CD4-positive, alpha-beta T cell (primary cell): ENCODE measurements around the gene ARMC9. TPM values are rescaled to one million over a fixed set of nuclear protein-coding genes. Genes with fewer than 3 reads are reported as not detected.

ENCODE experiments used
- ATAC-seq: fragments of 200-7000 bp; cut with Tn5 transposase; one replicate; pipeline ENCODE4 v1.10.0; 2022; ENCODE audit warnings: mild to moderate bottlenecking; ENCODE audit not compliant: poor library complexity
- CTCF ChIA-PET: fragments of 350-600 bp; sonication (Branson Sonifier 250); formaldehyde crosslinking; loops from one replicate; lab custom pipeline; 2021; ENCODE audit warnings: antibody characterized with exemption, inconsistent platforms; lab: Charles Lee
- POLR2A ChIA-PET: fragments of 350-600 bp; sonication (Branson Sonifier 250); formaldehyde crosslinking; loops from one replicate; lab custom pipeline; 2021; ENCODE audit warnings: antibody characterized with exemption, inconsistent platforms; lab: Charles Lee
- DNase-seq, 14 experiments: peaks; one replicate each; pipeline ENCODE4 v3.0.0-alpha.2; 2013 to 2020; ENCODE audit warnings: mixed read lengths in 2 of 14
- H3K27ac ChIP-seq, 2 donors: one replicate each; pipeline versions ENCODE4 v1.5.1 to v1.7.0; 2013; ENCODE audit warnings: low read length in 2 of 2, low read depth in 1 of 2, mild to moderate bottlenecking in 1 of 2
- H3K27me3 ChIP-seq, 2 experiments: 1 replicate in 1 of 2; 2 replicates in 1 of 2; pipeline versions ENCODE4 v1.6.1 to v1.7.0; 2013; ENCODE audit warnings: low read length in 2 of 2, control low read depth in 1 of 2, mild to moderate bottlenecking in 1 of 2, moderate library complexity in 1 of 2; ENCODE audit not compliant: insufficient read depth in 2 of 2, control insufficient read depth in 1 of 2
- H3K36me3 ChIP-seq: one replicate; pipeline ENCODE4 v1.6.1; 2013; ENCODE audit warnings: low read length, control low read depth; ENCODE audit not compliant: insufficient read depth
- H3K4me1 ChIP-seq: one replicate; pipeline ENCODE4 v1.6.1; 2013; ENCODE audit warnings: low read length, control low read depth; ENCODE audit not compliant: insufficient read depth
- H3K4me3 ChIP-seq: one replicate; pipeline ENCODE4 v1.5.1; 2013; ENCODE audit warnings: mild to moderate bottlenecking, low read length, moderate library complexity
- H3K9me3 ChIP-seq, 2 experiments: 1 replicate in 1 of 2; 2 replicates in 1 of 2; pipeline versions ENCODE4 v1.6.1 to v1.7.0; 2013; ENCODE audit warnings: low read length in 2 of 2, mild to moderate bottlenecking in 2 of 2, control low read depth in 1 of 2, moderate library complexity in 1 of 2; ENCODE audit not compliant: control insufficient read depth in 1 of 2, insufficient read depth in 1 of 2
- H3K27ac Mint-ChIP-seq: one replicate; pipeline ENCODE4 v1.8.0; 2020; ENCODE audit warnings: mixed read lengths
- H3K27me3 Mint-ChIP-seq: one replicate; pipeline ENCODE4 v1.8.0; 2021; ENCODE audit warnings: mixed read lengths
- H3K36me3 Mint-ChIP-seq: one replicate; pipeline ENCODE4 v1.8.0; 2021; ENCODE audit warnings: low read depth, mixed read lengths
- H3K4me1 Mint-ChIP-seq: one replicate; pipeline ENCODE4 v1.8.0; 2021; ENCODE audit warnings: low read depth, mixed read lengths
- H3K4me3 Mint-ChIP-seq: one replicate; pipeline ENCODE4 v1.8.0; 2020; ENCODE audit warnings: mild to moderate bottlenecking, mixed read lengths
- H3K9me3 Mint-ChIP-seq: one replicate; pipeline ENCODE4 v1.8.0; 2020; ENCODE audit warnings: mixed read lengths
- intact Hi-C, 2 experiments: fragments of 100-400 bp; cut with DNase I in 1 of 2; cut with micrococcal nuclease in 1 of 2; formaldehyde crosslinking; loops; one replicate each; pipeline versions ENCODE4 v1.15.1 to v1.9.0; 2023 to 2025; cut with DNase I, micrococcal nuclease
- total RNA-seq, 174 experiments: library from RNA in 2 of 174; stranded (reverse) in 2 of 174; gene quantifications; one replicate each; pipeline ENCODE4 v1.2.3 and lab custom pipeline; 2021 to 2026
- TF ChIP-seq, protein P1 (sequence below): fragments of 200-600 bp; IDR thresholded peaks from one replicate; pipeline ENCODE4 v1.8.0; 2022; ENCODE audit warnings: antibody characterized with exemption, mild to moderate bottlenecking

ARMC9 gene
- total RNA-seq, 2 experiments from 2014 or later, result 0.16 to 0.42 TPM

- Mint-ChIP-seq H3K36me3 (no peaks in the 10 kb centered on the region), H3K4me1 (no peaks in the 10 kb centered on the region), H3K27ac (no peak overlapping the region), H3K9me3 (no peaks in the 10 kb centered on the region), H3K4me3 (no peak overlapping the region), H3K27me3 (no peaks in the 10 kb centered on the region)
- Histone ChIP-seq H3K4me3 (no peak overlapping the region), H3K4me1 (no peaks in the 10 kb centered on the region), H3K27me3 (no peaks in the 10 kb centered on the region), H3K36me3 (no peaks in the 10 kb centered on the region), H3K9me3 (no peaks in the 10 kb centered on the region), H3K27ac (no peak overlapping the region)
- intact Hi-C loops, result no loop called here
- CTCF ChIA-PET, result no interaction called here
- DNase-seq (no peak), ATAC-seq (no peak)
- POLR2A ChIA-PET, result no interaction called here
- TF ChIP-seq, protein P1, sequence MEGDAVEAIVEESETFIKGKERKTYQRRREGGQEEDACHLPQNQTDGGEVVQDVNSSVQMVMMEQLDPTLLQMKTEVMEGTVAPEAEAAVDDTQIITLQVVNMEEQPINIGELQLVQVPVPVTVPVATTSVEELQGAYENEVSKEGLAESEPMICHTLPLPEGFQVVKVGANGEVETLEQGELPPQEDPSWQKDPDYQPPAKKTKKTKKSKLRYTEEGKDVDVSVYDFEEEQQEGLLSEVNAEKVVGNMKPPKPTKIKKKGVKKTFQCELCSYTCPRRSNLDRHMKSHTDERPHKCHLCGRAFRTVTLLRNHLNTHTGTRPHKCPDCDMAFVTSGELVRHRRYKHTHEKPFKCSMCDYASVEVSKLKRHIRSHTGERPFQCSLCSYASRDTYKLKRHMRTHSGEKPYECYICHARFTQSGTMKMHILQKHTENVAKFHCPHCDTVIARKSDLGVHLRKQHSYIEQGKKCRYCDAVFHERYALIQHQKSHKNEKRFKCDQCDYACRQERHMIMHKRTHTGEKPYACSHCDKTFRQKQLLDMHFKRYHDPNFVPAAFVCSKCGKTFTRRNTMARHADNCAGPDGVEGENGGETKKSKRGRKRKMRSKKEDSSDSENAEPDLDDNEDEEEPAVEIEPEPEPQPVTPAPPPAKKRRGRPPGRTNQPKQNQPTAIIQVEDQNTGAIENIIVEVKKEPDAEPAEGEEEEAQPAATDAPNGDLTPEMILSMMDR, result no peak
Measured at GRCh38 chr2:231238689-231239088, 40.3 kb downstream of the ARMC9 start.

- Histone ChIP-seq H3K9me3 (no peaks in the 10 kb centered on the region), H3K27me3 (no peaks in the 10 kb centered on the region), H3K4me1 (no peaks in the 10 kb centered on the region), H3K27ac (no peak overlapping the region), H3K4me3 (no peak overlapping the region), H3K36me3 (no peaks in the 10 kb centered on the region)
- intact Hi-C loops, result no loop called here
- Mint-ChIP-seq H3K36me3 (no peaks in the 10 kb centered on the region), H3K27me3 (no peaks in the 10 kb centered on the region), H3K9me3 (no peaks in the 10 kb centered on the region), H3K27ac (no peak overlapping the region), H3K4me1 (no peaks in the 10 kb centered on the region), H3K4me3 (no peak overlapping the region)
- DNase-seq (no peak), ATAC-seq (no peak)
- ChIA-PET CTCF (no interaction called here), POLR2A (no interaction called here)
- TF ChIP-seq, protein P1, result no peak
Measured at GRCh38 chr2:231239751-231240150, 41.3 kb downstream of the ARMC9 start.

- DNase-seq (no peak), ATAC-seq (no peak)
- no peaks in the 10 kb centered on the region for H3K4me1 Mint-ChIP-seq
- CTCF ChIA-PET, result no interaction called here
- intact Hi-C loops, result no loop called here
- Histone ChIP-seq H3K27me3 (no peaks in the 10 kb centered on the region), H3K4me3 (no peak overlapping the region), H3K4me1 (no peaks in the 10 kb centered on the region), H3K9me3 (no peaks in the 10 kb centered on the region), H3K36me3 (no peaks in the 10 kb centered on the region), H3K27ac (no peak overlapping the region)
- H3K36me3 Mint-ChIP-seq, result no peaks in the 10 kb centered on the region
- no peaks in the 10 kb centered on the region for H3K27me3 Mint-ChIP-seq
- POLR2A ChIA-PET, result no interaction called here
- TF ChIP-seq, protein P1, result no peak
- H3K9me3 Mint-ChIP-seq, result no peaks in the 10 kb centered on the region
- H3K27ac Mint-ChIP-seq, result no peak overlapping the region
- H3K4me3 Mint-ChIP-seq, result no peak overlapping the region
Measured at GRCh38 chr2:231241755-231242507, 43.5 kb downstream of the ARMC9 start.
